ENCODE results near the gene PODN. TPM values are rescaled to one million over a fixed set of nuclear protein-coding genes. Genes with fewer than 3 reads are reported as not detected.

PODN gene
- total RNA-seq, 6 donors from 2014 or later: 15.2 to 87.1 (median 53.1) TPM

DNA sequence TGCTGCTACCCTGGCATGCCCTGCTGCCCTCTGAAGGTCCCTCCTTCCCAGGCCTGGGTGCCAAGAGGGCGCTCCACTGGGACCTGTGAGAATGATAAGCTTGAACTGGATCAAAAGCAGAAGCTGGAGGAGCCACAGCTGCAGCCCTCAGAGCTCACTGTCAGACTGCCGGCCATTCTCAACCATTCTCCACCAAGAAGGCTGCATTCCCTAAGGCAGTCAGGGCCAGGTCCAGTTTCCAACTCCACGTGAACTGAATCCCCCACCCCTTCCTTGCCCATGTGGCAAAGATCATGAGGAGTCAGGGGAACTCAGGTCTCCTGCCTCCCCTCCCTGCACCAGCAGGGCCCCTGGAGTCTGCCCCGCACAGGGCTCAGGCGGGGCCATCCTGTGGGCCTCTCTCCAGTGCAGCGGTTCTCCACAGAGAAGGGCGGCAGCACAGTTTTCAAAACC, 61.0 kb downstream of the PODN start:
- Histone ChIP-seq H3K4me1 (peaks cover 0 to 19% (median 3%) of the 10 kb centered on the region in 4 donors), H3K27me3 (no peaks in the 10 kb centered on the region), H3K27ac (peak overlapping the region; percentile 35 to 71 (median 52)), H3K36me3 (no peaks in the 10 kb centered on the region), H3K9me3 (no peaks in the 10 kb centered on the region), H3K4me3 (no peak overlapping the region)
- TF ChIP-seq POLR2A (IDR thresholded peaks at IDR 0.05) (no peak), POLR2AphosphoS5 (IDR thresholded peaks at IDR 0.05) (no peak), EP300 (IDR thresholded peaks at IDR 0.05) (no peak)
- TF ChIP-seq, protein P1, sequence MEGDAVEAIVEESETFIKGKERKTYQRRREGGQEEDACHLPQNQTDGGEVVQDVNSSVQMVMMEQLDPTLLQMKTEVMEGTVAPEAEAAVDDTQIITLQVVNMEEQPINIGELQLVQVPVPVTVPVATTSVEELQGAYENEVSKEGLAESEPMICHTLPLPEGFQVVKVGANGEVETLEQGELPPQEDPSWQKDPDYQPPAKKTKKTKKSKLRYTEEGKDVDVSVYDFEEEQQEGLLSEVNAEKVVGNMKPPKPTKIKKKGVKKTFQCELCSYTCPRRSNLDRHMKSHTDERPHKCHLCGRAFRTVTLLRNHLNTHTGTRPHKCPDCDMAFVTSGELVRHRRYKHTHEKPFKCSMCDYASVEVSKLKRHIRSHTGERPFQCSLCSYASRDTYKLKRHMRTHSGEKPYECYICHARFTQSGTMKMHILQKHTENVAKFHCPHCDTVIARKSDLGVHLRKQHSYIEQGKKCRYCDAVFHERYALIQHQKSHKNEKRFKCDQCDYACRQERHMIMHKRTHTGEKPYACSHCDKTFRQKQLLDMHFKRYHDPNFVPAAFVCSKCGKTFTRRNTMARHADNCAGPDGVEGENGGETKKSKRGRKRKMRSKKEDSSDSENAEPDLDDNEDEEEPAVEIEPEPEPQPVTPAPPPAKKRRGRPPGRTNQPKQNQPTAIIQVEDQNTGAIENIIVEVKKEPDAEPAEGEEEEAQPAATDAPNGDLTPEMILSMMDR (IDR thresholded peaks at IDR 0.05): no peak
- ATAC-seq (ENCODE audit: low FRiP score in 2 of 2): no peak
- WGBS, 2 donors: 78 to 81% methylated on average over 6 to 7 of the region's 7 CpGs
- DNase-seq: no peak

DNA sequence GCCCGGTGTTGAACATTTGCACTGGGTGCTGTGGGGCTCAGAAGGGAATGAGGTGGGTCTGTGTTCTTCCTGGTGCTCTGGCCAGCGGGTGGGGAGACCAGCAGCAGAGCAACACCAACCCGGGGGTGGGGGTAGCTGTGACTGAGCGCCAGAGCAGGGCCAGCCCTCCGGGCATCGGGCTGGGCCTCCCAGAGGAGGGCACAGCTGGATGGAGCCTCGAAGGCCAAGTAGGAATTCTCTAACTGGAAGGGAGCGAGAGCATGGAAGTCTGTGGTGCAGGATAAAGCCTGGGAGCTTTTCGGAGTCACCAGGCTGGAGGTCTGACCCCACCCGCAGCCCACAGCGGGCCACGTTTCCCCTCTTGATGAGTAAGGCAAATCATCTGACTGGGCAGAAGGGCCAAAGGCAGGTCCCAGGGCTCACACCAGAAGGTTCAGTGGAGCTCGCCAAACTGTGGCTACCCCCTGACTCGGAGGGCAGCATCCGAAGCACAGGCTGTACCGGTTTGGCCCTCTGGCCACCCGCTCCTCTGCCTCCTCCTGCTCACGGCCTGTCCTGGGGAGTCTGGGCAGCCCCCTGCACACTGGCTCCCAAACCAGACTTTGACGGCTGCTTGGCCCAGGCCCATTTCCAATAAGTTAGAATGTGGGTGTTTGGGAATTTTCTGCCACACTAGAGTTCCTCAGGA, 61.6 kb downstream of the PODN start:
- no peaks in the 10 kb centered on the region for H3K9me3 ChIP-seq
- ATAC-seq (ENCODE audit: low FRiP score in 2 of 2) (peak; percentile 25 to 78), DNase-seq (peak in 1 of 2 donors; percentile 71)
- 85 to 87% methylated on average over 4 to 19 of the region's 19 CpGs for WGBS, 2 donors
- H3K27ac ChIP-seq: peak overlapping the region; percentile 35 to 71 (median 52)
- H3K36me3 ChIP-seq: no peaks in the 10 kb centered on the region
- peaks cover 0 to 19% (median 3%) of the 10 kb centered on the region in 4 donors for H3K4me1 ChIP-seq
- no peaks in the 10 kb centered on the region for H3K27me3 ChIP-seq
- peak in 1 of 2 donors; percentile 13 for TF ChIP-seq POLR2AphosphoS5 (IDR thresholded peaks at IDR 0.05)
- TF ChIP-seq, protein P1 (IDR thresholded peaks at IDR 0.05): no peak
- H3K4me3 ChIP-seq: no peak overlapping the region

DNA sequence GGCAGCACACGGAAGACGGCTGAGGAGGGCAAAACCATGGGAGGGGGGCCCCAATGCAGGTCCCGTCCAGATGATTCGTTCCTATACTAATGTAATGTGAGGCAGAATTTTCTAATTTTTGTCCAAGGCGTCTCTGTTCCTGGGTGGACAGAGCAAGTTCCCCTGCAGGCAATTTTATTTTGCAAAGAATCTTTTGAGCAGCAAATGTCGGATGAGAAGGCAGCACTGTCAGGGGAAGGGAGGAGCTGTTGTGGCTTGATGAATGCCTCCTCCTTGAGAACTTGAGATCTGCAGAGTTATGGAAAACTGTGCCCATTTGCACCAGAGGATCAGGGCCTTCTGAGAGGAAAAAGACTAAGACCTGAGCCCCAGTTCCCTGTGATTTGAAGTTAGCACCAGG, 63.1 kb downstream of the PODN start:
- H3K4me3 ChIP-seq: no peak overlapping the region
- H3K4me1 ChIP-seq: peaks cover 0 to 19% (median 3%) of the 10 kb centered on the region in 4 donors
- ATAC-seq (ENCODE audit: low FRiP score in 2 of 2): no peak
- no peak overlapping the region for H3K27ac ChIP-seq
- H3K9me3 ChIP-seq: no peaks in the 10 kb centered on the region
- WGBS, 2 donors: 74 to 91% methylated on average over 6 of the region's 6 CpGs
- H3K36me3 ChIP-seq: no peaks in the 10 kb centered on the region
- DNase-seq: no peak
- TF ChIP-seq EP300 (IDR thresholded peaks at IDR 0.05) (no peak), POLR2AphosphoS5 (IDR thresholded peaks at IDR 0.05) (no peak), POLR2A (IDR thresholded peaks at IDR 0.05) (no peak)
- TF ChIP-seq, protein P1 (IDR thresholded peaks at IDR 0.05): no peak
- no peaks in the 10 kb centered on the region for H3K27me3 ChIP-seq

DNA sequence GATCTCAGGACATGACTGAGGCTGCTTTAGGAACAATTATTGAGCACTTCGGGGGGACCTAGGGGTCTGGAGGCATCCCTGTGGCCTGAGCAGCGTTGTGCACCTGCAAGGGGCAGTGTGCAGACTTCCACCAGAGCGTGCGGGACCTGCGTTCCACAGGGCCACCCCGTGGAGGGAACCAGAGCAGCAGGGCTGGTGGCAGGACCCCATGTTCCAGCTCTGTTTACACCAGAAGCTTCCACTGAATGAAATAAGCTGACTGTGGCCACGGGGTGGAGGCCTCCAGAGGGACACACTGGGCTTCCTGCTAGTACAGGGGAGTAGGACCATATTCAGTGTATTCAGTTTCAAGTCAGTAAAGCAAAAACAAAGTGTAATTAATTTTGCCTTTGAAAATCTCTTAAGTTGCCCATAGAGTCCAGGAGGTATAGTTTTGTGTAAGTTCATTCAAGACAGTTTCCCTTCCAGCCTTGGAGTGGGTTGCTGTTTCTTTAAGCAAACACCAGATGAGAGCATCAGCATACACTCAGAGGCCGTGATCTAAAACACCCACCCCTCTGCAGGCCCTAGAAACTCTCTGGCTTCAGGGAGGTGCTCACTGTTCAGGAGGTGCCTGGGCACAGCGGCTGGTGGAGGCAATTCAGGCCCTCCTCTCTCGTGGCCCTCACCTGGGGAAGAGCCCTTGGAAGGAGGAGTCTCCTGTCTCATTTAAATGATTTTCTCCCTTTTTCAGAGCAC, 63.8 kb downstream of the PODN start:
- Histone ChIP-seq H3K4me1 (peaks cover 0 to 19% (median 3%) of the 10 kb centered on the region in 4 donors), H3K27ac (no peak overlapping the region), H3K27me3 (no peaks in the 10 kb centered on the region), H3K4me3 (no peak overlapping the region), H3K36me3 (no peaks in the 10 kb centered on the region), H3K9me3 (no peaks in the 10 kb centered on the region)
- WGBS, 2 donors: 67 to 69% methylated on average over 9 to 10 of the region's 10 CpGs
- DNase-seq (no peak), ATAC-seq (ENCODE audit: low FRiP score in 2 of 2) (no peak)
- TF ChIP-seq EP300 (IDR thresholded peaks at IDR 0.05) (no peak), POLR2A (IDR thresholded peaks at IDR 0.05) (no peak), POLR2AphosphoS5 (IDR thresholded peaks at IDR 0.05) (no peak)
- TF ChIP-seq, protein P1 (IDR thresholded peaks at IDR 0.05): no peak
